ENCODE measurements around the gene PRKN.

Gene PRKN

DNA sequence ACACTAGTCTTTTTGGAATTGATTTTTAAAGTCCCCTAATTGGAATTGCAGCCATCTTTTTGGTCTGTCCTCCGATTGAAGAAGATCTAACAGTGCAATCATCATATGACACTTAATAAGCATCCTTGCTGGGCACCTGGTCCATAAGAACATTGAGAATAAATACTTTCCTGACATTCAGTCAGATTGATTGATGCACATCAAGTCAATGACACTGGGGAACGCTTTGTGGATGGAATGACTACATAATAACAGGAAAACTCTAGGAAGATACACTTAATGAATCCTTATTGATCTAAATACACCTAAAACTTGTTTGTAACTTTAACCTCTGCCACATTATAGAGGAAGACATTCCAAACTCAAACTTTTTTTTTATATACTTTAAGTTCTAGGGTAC lies 255.7 kb downstream of the PRKN start:
- TF ChIP-seq, protein P1, sequence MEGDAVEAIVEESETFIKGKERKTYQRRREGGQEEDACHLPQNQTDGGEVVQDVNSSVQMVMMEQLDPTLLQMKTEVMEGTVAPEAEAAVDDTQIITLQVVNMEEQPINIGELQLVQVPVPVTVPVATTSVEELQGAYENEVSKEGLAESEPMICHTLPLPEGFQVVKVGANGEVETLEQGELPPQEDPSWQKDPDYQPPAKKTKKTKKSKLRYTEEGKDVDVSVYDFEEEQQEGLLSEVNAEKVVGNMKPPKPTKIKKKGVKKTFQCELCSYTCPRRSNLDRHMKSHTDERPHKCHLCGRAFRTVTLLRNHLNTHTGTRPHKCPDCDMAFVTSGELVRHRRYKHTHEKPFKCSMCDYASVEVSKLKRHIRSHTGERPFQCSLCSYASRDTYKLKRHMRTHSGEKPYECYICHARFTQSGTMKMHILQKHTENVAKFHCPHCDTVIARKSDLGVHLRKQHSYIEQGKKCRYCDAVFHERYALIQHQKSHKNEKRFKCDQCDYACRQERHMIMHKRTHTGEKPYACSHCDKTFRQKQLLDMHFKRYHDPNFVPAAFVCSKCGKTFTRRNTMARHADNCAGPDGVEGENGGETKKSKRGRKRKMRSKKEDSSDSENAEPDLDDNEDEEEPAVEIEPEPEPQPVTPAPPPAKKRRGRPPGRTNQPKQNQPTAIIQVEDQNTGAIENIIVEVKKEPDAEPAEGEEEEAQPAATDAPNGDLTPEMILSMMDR (IDR thresholded peaks at IDR 0.05), result no peak

DNA sequence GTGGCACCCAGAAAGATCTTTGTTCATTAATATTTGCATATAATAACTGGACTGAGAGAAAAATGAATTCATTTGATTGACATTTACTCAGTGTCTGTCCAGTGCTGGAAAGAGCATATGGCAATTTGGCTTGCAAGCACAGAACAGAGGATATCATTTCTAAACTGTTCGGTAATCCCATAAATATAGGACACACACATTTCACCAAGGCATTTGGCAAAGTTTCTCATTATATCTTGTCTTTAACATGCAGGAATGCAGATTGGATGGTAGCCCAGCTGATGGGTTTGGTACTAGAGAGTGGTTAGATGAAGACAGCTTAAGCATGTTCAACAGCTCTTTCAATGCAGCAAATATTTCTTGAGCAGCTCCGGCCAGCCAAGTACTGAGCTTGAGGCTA lies 259.2 kb downstream of the PRKN start:
- TF ChIP-seq, protein P1 (IDR thresholded peaks at IDR 0.05), result no peak

DNA sequence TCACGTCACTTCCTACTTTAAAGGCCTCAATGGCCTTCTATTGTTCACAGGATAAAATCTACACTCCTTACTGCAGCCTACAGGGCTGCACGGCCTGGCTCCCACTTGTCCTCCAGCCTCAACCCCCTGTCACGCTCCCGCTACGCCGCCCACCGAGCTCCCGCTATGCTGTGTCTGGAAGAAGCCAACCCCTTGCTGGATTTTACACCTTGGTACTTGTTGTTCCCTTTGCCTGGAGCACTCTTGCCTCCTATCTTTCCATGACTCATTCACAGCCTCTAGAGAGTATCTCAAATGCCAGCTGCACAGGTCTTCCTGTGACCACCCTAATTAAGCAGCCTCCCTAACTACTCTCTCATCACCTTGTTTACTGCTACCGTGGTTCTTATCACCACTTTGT lies 259.9 kb downstream of the PRKN start:
- TF ChIP-seq, protein P1 (IDR thresholded peaks at IDR 0.05), result no peak

DNA sequence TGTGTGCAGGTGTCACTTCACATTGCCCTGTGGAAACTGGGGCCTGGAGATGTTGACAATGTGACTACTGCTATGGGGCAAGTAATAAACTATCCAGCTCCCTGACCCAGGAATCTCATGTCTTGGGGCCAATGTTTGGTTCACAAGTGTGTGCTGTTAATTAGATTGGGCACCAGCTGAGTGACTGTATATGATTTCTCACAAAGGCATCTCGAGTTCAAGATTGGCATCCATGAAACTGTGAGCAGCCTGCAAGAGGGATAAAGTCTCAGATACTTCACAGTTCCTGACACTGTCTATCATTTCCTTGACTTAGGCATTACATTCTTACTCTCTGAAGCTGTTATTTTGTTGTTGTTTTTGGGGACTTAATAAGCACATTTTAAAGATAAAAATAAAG lies 264.0 kb downstream of the PRKN start:
- TF ChIP-seq, protein P1 (IDR thresholded peaks at IDR 0.05), result no peak

DNA sequence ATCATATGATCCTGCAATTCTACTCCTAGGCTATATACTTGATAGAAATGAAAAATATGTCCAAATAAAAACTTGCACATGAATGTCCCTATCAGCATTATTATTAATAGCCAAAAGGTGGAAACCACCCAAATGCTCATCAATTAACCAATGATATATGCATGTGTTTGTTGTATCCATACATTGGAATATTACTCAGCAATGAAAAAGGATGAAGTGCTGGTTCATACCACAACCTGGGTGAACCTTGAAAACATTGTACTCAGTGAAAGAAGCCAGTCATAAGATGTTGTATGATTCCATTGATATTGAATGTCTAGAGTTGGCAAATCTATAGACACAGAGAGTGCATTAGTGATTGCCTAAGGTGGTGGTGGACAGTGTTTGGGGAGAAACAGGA lies 267.6 kb downstream of the PRKN start:
- TF ChIP-seq, protein P1 (IDR thresholded peaks at IDR 0.05), result no peak

DNA sequence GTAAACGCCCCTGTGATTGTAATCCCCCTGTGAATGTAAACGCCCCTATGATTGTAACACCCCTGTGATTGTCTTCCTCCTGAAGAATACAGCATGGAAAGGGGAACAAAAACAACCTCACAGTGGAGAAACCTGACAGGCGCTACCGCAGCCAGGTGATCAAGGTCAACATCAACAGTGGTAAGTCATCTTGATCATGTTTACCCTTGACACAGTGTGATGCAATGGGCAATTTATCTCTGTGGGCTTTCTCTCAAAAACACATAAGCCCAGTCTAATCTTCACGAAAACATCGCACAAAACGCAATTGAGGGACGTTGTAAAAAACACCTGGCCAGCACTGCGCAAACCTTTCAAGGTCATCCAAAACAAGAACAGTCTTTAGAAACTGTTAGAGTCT lies 277.2 kb downstream of the PRKN start:
- TF ChIP-seq, protein P1 (IDR thresholded peaks at IDR 0.05), result no peak

DNA sequence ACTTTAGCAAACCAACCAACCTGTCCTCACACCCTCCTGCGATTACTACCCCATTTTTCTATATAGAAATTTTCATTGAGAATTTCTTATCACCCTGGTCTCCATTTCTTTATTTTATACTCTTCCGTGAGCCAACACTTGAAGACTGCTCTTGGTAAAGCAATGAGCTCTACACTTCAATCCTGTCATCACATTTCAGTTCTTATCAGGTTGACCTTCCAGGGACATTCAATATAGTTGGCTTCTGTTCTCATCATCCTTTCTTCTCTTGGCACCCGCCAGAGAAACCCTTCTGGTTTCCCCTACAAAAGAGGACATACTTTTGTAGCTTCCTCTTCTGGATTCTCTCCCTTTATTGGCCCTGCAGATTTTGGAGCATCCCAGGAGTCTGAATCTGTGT lies 279.3 kb downstream of the PRKN start:
- TF ChIP-seq, protein P1 (IDR thresholded peaks at IDR 0.05), result no peak

DNA sequence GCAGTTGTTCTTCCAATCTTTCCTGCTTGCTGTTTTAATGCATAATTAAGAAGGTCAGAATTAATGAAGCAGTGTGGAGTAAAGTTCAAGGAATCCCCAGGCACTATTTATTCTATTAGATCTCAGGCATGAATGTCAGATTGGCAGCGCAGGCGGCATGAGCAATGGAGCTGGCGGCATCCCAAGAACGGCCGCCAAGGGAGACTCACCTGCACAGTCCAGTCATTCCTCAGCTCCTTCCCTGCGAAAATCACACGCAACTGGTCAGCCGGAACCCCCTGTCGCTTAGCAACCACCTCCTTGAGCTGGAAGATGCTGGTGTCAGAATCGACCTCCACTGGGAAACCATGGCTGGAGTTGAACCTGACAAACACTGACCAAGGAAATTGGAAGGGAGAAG lies 284.5 kb downstream of the PRKN start:
- TF ChIP-seq, protein P1 (IDR thresholded peaks at IDR 0.05), result no peak

Measured in LNCAP (cell line).